EL (cell line): Measurements from ENCODE around the gene ANKRD13C.
"Not testable (repeated sequence)": the region's sequence is repeated elsewhere in the genome, so short reads cannot be mapped to it uniquely, and the experiment has no call there.

Source experiments
- DNase-seq: peaks from one replicate; pipeline ENCODE4 v3.0.0-alpha.2; 2016

The ANKRD13C gene

DNA sequence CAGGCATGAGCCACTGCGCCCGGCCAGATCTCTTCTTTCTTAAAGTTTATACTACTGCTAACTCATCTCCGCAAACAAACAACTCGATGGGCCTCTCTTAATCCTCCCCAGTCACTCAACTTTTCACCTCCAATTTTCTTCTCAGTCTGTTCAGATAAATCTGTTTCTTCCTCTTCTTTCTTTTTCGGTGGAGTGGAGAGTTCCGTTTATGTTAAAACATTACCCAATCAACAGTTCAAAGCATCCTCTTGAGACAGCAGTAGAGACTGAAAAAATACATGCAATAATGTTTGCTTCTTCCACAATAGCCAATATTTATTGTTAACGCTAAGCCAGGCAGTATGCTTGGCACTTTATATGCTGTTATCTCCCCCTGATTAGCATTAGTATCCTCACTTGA, 1.4 kb upstream of the ANKRD13C start:
- DNase-seq = no peak

DNA sequence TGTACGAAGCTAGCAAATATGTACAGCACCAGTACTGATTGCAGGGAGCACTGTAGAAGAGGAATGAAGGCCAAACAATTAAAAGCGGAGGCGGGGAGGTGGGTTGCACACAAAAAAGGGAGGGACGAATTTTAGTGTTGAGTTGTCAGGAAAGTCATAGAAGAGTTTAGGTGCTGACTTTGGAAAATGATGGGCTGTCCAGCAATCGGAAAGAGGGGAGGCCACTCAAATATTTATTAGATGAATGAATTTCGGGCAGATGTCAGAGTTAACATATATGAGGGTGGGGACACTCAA, 537 bp upstream of the ANKRD13C start:
- DNase-seq = no peak

DNA sequence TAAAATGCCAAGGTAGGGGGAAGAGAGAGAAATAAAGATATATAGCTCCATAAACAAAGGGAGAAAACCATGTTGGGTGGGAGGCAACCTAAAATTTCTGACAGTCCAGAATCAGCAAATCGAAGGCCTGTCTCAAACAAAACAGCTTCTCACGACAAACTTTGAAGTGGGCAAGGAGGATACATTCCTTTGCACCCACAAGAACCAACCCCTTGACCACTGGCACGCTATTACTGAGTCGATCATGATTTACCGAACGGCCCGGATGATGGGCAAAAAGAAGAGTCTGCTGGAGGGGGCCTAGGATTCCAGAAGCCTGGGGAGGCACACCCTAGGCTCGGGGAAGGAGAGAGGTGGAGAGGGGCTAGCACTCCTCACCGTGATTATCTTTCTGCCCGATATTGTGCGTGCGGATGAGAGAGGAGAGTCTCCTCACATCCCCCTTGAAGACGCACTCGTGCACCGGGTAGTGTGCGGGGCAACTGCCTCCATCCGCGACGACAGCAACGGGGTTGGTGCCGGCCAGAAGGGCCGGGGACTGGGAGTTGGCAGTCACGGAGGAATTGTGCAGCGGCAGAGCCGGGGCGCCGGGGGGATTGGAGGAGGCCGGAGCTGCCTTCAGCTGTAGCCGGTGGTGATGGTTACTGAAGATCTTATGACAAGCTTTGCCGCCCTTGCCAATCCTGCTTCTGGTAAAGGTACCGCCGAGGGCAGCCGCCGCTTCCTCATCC, 756 bp downstream of the ANKRD13C start:
- peak; percentile 84 for DNase-seq

DNA sequence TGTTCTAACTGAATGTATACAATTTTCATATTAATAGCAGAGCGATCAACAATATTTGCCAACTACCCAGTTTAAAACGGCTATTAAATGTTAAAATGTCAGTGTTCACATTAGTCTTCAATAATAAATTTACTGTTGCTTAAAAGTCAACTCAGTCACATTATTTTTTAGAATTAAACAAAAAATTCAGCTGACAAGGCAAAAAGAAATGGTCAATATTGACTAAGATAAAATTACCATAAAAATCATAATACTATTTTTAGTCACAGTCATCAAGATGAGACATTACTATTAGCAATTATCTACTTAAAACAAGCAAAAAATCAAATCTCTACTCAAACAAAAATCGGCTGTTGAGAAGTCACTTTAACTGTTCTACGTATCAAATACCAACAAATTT, 1.5 kb downstream of the ANKRD13C start:
- DNase-seq = no peak

DNA sequence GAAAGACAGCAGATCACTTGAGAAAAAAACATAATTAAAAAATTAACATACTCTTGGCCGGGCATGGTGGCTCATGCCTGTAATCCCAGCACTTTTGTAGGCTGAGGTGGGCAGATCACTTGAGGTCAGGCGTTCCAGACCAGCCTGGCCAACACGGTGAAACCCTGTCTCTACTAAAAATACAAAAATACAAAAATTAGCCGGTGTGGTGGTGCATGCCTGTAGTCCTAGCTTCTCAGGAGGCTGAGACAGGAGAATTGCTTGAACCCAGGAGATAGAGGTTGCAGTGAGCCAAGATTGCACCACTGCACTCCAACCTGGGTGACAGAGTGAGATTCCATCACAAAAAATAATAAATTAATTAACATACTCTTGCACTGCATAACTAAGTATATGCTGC, 4.7 kb downstream of the ANKRD13C start:
- DNase-seq = not testable (repeated sequence)

DNA sequence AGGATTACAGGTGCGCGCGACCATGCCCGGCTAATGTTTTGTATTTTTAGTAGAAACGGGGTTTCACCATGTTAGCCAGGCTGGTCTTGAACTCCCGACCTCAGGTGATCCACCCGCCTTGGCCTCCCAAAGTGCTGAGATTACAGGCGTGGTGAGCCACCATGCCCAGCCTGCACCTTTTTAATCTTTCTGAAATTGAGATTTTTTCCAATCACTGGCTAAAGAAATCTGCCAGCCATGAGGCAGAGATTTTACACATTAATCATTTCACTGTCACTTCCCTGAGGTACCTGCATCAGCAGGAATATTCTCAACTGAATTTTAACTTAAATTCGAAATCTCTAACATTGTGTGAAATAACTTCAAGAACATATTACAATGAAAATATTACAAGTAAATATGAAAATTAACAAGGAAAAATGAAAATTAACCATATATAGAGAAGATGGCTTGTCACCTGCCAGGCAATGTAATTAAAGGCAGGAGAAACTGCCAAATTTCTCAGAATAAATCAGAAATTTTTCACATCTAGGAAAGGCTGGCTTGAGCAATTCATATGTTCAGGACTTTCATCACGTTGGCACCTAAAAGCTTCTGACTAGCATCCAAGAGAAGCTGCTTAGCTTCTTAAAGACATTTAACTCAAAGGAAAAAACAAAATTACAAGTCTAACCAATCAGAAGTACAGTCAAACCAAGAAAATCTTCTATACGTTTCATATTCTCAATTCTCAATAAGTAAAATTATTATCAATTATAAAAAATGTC, 5.9 kb downstream of the ANKRD13C start:
- DNase-seq = no peak

DNA sequence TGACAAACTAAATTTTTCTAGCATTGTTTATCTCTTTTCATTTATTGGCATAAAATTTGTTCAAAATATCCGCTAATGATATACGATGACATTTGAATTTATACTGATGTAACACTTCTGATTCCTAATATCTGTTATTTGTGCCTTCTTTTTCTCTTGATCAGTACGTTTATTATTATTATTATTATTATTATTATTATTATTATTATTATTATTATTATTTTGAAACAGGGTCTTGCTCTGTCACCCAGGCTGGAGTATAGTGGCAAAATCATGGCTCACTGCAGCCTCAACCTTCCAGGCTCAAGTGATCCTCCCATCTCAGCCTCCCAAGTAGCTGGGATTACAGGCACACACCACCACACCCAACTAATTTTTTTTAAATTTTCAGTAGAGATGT, 14.9 kb downstream of the ANKRD13C start:
- DNase-seq = not testable (repeated sequence)

DNA sequence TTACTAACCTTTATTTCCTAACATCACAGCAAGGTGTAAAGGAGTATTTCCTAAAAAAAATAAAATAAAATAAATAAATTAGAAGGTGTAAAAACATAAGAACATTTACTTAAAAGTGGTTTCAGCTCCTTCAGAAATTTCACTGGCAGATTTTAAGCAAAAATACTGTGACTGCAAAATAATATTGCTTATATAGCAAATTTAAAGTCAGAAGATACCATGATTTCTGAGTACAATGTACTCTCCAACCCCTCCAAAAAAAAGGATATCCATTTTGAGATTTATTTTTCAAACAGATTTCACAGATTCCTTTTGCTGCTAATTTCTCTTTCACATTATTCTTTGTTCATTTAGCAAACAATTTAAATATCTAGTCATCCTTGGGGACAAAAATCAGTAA, 18.5 kb downstream of the ANKRD13C start:
- no peak for DNase-seq

DNA sequence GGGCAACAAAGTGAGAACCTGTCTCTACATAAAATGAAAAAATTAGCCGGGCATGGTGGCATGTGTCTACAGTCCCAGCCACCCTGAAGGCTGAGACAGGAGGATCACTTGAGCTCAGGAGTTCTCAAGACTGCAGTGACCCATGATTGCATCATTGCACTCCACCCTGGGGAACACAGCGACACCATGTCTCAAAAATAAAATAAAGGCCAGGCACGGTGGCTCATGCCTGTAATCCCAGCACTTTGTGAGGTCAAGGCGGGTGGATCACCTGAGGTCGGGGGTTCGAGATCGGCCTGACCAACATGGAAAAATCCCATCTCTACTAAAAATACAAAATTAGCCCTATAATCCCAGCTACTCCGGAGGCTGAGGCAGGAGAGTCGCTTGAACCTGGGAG, 20.1 kb downstream of the ANKRD13C start:
- no peak for DNase-seq

DNA sequence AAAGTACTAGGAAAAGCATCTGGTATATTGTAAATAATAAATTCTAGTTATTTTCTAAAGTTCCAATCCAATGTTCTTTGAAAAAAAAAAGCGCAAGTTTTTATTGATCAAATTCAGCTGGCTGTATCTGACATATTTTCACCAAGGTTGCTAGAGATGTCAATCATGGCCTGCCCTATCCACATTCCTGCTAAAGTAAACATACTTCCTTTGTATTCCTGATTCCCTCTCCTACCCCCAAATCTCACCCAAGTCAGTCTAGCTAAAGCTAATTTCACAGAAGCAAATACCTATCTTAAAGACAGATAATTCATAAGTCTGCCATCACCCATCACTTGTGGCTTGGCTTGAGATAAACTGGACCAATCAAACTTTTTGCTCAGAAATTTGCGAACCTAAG, 21.3 kb downstream of the ANKRD13C start:
- no peak for DNase-seq

DNA sequence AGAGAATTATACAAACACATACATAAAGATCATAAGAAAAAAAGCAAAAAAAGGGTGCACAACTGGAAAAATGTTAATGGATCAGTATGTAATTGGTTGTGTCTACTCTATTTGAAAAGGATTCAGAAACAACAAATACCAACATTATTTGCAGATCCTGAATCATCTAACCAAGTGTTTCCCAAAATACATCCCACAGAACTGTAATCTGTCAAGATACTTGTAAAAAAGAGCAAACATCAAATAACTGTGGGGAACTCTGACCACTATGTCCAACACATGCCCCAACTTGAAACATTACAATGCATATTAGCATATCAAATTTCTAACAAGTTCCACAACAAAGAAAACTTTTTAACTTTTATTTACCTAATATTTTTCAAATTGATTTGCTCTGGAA, 22.6 kb downstream of the ANKRD13C start:
- DNase-seq = peak; percentile 11

DNA sequence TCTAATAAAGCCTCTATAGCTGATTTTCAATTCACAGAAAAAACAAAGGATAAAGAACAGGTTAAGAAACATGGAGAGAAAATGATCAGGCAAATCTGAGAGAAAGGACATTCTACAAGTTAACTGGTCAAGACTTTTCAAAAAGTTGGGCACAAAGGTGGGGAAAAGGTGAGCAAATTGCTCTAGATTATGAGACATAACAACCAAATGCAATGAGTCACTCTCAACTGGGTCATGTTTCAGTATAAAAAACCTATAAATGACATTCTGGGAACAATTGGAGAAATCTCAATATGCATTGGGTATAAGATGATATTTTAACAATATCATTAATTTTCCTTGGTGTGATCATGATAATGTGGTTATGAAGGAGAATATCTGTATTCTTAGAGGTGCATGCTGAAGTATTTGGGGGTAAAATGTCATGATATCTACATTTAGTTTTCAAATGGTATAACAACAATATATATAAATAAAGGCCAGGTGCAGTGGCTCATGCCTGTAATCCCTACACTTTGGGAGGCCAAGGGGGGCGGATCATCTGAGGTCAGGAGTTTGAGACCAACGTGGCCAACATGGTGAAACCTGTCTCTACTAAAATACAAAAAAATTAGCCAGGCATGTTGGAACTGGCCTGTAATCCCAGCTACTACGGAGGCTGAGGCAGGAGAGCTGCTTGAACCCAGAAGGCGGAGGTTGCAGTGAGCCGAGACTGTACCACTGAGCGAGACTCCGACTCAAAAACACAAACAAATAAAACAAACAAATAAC, 27.0 kb downstream of the ANKRD13C start:
- peak; percentile 7 for DNase-seq

DNA sequence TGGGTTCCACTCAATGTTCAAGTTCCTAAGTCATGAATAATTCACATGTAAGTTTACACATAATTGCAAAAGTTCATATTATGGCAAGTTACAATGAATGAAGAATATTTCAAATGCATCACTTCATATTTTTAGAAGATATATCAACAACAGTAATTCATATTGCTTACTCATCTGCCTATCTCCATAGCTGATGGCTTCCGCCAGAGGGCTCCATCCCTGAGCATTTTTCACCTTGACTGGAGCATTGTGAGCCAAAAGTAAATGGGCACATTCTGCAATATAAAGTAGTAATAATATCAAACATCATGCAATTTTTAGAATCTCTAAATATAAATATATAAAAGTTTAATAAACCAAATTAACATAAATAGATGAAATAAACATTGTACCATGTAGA, 29.8 kb downstream of the ANKRD13C start:
- no peak for DNase-seq

DNA sequence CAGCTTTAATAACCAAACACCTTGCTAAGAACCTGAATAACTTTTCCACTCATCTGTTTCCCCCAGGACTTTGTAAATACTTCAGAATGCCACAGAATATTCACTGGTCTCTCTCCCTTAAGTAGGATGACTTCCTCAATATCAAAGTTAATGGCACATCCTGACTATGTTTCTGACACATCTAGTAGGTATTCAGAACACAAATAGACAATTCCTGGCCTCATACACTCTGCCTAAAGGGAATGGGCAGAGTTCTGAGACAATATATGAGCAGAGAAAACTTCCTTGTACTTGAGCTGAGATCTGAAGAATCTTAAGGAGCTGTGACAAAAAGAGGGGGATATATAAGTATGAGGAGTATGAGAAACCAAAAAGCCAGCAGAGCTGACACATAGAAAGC, 34.8 kb downstream of the ANKRD13C start:
- peak; percentile 88 for DNase-seq

DNA sequence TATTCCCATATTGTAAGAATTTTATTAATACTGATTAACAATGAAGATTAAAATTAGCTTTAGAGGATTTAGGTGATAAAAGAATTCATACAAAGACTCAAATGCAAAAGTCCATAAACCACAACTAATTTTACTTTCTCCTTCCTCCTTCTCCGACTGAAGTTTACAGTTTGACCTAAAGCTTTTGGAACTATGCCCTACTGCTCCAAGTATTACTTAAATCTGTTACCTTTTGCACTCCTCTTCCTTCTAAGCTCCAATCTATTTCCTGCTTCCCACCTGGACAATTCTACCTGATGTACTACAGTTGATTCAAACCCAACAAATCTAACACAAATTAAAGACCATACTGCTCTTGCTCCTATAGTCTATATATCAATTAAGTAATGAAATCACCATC, 36.3 kb downstream of the ANKRD13C start:
- no peak for DNase-seq

DNA sequence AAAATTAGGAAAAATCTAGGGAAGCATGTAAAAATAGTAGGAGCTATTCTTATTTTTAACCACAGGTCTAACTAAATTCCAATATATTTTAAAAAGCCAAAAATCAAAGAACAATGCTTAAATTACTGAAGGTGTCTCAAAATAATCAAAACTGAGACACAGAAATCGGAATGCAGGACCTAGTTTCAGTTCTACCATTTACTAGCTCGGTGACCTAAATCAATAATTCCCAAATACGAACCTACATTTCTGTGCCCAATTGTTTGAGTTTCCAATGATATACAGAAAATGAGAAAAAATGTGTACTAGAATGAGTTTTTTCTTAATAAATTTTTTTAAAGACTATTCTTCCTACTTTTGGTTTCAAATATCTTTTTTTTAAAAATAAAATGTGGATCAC, 37.4 kb downstream of the ANKRD13C start:
- no peak for DNase-seq

DNA sequence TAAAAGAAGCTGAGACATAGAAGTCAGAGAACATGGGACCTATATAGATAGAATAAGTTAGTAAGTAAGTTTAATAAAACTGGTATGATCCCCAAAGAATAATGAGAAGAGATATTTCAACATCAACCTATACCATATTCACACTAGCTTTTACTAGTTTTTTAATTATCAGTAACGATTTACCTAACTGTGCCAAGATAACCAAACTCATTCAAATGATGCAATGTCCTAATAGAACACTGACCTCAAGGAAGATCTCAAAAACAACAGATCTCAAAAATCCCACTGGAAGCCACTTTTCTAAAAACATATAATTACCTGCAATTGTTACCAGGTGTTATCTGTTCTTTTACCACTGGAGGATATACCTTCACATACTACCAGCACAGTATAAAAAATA, 38.7 kb downstream of the ANKRD13C start:
- no peak for DNase-seq

DNA sequence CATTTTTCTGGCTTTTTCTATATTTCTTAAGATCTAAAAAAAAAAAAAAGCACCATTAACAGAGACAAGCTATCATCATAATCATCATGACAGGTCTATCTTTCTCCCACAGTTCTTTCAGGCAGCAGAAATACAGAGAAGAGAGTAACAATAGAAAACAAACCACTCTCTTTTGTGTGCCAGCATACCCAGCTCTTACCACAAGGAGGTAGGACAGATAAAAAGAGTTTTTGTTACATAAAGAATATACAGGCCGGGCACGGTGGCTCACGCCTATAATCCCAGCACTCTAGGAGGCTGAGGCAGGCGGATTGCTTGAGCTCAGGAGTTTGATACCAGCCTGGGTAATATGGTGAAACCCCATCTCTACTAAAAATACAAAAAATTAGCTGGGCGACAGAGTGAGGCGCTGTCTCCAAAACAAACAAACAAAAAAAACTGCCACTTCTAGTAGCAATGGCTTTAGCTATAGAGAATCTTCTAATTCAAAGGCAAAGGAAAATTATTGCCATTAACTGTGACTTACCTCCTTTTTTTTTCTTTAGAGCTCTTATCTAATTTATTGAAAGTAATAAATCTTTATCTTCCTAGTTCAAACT, 39.7 kb downstream of the ANKRD13C start:
- no peak for DNase-seq

DNA sequence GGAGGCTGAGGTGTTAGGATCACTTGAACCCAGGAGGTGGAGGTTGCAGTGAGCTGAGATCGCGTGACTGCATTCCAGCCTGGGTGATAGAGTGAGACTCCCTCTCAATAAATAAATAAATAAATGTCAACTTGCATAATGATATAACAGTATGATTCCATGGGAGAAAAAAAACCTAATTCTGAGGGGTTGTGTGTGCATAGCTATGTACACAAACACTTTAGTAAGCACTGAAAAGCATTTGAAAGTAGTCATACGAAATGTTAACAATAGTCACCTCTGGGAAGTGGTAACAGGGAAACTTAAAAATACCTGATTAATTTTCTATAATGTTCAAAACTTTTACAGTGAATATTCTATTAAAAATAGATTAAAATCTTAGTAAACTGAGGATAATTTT, 43.2 kb downstream of the ANKRD13C start:
- no peak for DNase-seq

DNA sequence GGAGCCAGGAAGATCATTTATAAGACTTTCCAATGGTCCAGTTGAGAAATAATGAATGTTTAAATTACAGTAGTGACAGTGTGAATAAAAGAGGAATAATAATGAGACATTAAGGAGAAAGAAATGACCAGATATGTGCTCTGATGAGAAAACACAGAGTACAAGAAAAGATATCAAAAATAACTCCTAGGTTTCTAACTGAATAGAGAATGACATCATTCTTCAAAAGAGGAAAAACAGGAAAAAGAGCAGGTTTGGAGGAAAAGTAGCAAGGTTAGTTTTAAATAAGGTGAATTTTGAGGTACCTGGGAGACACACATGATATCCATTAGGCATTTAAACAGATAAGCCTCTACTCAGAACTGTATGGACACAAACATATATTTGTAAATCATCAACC, 55.0 kb downstream of the ANKRD13C start:
- DNase-seq = no peak

DNA sequence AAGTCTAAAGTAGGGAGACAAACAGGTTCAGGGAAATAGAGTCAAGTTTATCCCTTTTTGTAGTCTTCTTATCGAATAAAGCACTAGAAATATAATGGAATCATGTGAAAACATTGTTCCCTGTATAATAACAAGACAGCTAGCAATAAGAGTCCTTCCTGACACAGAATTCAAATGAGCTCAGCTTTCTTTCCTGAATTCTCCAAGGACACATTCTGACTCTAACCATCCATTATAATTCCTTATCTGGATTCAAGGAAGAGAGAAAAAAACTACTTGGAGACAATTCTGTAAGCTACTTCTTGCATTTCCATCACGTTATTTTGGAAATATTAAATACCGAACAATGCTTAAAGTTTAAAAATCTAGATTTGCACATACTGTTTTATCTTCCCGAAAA, 58.8 kb downstream of the ANKRD13C start:
- DNase-seq = no peak

DNA sequence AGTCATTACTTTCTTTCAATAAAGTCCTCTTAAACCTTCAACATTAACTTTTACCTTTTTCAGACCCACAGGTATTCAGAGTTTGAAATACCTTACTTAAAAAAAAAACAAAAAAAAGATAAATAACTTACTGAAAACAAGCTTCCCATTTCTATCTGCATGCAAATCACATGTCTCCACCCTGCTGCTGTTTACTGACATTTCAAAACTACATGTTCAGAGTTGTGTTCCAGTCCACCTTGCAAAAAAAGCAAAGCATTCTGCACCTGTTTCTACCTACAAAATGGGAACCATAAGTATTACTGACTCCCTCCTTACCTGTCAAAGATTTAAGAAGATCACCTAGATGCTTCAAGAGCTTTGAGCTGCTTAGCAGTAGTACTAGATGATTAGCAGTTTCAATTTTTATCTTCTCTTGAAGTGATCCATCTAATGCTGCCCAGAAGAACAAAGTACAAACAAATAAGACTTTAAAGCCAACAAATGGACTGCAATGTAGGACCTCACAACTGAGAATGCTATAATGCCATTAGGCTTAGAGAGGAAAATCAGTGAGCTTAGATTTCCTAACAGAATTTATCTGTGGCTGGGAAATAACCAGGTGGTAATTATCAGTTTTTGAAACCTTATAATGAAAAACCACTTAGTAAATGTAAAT, 61.2 kb downstream of the ANKRD13C start:
- DNase-seq = no peak

DNA sequence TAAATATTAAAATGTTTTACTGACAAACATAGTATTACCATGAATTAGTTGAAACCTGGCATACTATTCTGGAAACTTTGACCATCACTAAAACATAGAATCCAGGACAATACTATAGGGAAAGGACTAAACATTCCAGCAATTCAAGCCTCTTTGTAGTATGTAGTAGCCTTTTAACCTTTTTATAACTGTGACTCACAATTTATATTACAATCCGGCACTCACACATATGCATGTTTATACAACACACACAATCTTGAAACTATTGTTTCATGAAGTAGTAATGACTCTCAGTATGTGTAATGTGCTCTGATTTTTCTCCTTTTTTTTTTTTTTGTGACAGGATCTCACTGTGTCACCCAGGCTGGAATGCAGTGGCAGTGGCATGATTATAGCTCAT, 64.3 kb downstream of the ANKRD13C start:
- DNase-seq = peak; percentile 35
